Activated CD4-positive, CD25-positive, alpha-beta regulatory T cell (primary cell): ENCODE measurements around the gene BOLA3.
"Not testable (repeated sequence)": the region's sequence is repeated elsewhere in the genome, so short reads cannot be mapped to it uniquely, and the experiment has no call there.

Experiments used
- DNase-seq, 4 experiments: peaks; one replicate each; lab custom pipeline; 2025; lab: John Stamatoyannopoulos, UW

The BOLA3 gene

GRCh38 chr2:74101574-74102300 is 46.0 kb downstream of the BOLA3 start:
- no peak for DNase-seq

- DNase-seq: no peak
Measured at GRCh38 chr2:74100254-74101216, 47.2 kb downstream of the BOLA3 start.

DNA sequence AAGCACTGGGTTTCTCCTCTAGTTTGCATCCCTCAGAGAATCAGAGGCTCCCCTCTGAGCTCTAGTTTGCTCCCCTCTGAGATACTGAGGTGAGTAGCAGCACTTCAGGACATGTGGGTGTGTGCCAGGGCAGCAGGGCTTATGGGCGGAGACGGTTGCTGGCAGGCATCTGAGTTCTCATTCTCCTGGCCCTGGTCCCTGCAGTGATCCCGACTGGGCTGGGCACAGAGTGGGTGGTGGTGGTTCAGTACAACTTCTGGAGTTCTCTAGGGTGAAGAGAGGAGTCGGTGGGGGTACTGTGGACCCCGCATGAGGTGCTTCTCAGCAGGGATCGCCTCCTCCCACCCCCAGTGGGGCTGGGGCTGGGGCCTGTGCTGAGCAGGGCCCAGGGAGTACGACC is 47.9 kb downstream of the BOLA3 start:
- DNase-seq: no peak

- DNase-seq: no peak
Measured at GRCh38 chr2:74099271-74099670, 48.4 kb downstream of the BOLA3 start.

GRCh38 chr2:74097574-74097973 is 50.1 kb downstream of the BOLA3 start:
- no peak for DNase-seq

DNA sequence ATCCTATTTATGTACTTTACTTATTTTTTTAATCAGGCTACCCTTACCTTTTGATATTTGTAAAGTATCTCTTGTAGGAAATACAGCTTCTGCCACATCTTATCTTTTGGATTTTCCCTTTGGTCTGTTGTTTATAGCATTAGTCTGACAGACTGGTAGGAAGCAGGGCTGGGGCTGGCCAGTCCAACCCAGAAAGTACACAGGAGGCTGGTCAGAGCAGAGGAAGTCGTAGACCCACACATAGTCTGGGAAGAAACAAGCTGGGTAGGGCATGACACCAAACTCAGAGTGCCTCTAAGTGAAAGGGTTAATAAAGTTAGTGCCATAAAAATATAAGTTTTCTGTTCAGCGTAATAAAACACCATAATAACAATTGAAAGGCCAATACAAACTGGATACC is 51.7 kb downstream of the BOLA3 start:
- no peak for DNase-seq

- DNase-seq: no peak
Measured at GRCh38 chr2:74095632-74096031, 52.1 kb downstream of the BOLA3 start.

- no peak for DNase-seq
Measured at GRCh38 chr2:74094291-74094690, 53.4 kb downstream of the BOLA3 start.

DNA sequence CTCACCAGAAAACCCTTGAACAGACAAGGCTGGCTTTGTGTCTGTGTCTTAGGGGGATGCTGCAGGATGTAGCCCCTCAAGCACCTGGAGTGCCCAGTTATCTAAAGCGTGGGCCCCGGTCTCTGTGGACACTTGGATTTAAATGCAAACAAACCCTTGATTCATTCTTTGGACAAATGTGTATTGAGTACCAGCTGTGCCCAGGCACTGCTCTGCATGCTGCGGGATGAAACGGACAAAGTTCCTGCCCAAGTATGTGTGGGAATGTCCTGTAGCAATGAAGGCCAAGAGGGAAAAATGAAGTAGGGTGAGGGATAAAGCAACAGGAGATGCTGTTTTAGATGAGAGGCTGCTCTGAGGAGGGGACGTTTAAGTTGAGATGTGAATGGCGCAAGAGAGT is 53.9 kb downstream of the BOLA3 start:
- no peak for DNase-seq

DNA sequence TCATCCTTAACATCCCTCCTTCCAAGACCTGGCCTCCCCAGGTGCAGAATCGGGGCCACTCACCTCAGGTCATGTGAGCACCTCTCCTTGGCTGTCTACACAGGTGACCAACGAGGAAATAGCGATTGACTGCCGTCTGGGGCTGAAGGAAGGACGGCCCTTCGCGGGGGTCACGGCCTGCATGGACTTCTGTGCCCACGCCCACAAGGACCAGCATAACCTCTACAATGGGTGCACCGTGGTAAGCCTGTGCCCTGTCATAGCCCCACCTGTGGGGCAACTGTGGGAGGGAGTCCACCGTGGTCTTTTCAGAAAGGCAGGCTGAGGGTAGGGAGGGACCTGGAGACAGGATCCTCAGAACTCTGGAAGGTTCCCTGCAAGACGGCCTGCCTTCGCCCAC is 54.3 kb downstream of the BOLA3 start:
- no peak for DNase-seq

DNA sequence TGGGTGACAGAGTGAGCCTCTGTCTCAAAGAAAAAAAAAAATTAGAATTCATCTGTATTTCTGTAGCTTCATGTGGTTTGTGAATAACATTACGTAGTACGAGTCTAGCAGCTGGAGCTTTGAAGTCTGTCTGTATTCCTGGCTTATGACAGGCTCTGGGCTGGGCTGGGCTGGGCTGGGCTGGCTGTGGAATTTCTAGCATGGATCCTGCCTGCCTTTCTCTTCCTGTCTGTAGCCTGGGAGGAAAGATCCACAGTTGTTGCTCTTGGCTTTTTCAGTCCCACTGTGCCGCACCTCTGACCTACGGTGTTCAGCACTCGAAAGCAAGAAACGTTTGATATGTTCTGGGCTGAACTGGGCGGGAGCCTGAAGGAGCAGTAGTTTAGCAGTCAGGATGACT is 55.4 kb downstream of the BOLA3 start:
- DNase-seq: no peak

DNA sequence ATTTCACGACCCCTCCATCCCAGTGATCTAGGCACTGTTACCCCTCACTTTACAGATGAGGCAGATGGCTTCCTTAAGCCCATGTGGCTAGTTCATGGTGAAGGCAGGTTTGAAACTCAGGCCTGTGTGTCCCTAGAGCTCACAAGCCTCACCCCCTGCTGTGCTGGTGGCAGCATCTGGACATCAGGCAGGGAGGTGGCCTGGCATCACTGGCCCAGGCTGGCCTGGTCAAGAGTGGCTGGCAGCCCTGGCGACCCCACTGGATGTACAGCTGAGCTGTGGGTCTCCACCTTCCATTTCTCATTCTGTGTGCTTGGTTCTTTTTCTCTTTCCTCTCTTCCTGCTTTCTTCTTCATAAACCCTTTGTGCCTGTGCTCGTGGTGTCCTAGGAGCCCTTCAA is 56.3 kb downstream of the BOLA3 start:
- no peak for DNase-seq

- DNase-seq: no peak
Measured at GRCh38 chr2:74089816-74090745, 57.6 kb downstream of the BOLA3 start.

DNA sequence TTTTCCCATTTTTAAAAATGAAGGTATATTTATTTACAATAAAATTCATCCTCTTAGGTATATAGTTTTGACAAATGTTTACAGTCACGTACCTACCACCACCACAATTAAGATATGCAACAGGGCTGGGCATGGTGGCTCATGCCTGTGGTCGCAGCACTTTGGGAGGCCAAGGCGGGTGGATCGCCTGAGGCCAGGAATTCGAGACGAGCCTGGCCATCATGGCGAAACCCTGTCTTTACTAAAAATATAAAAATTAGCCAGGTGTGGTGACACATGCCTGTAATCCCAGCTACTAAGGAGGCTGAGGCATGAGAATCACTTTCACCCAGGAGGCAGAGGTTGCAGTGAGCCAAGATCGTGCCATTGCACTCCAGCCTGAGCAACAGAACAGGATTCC is 59.0 kb downstream of the BOLA3 start:
- DNase-seq: not testable (repeated sequence)

GRCh38 chr2:74087696-74088095 is 60.0 kb downstream of the BOLA3 start:
- DNase-seq: no peak

- no peak for DNase-seq
Measured at GRCh38 chr2:74086021-74086420, 61.7 kb downstream of the BOLA3 start.
